ENCODE measurements around the gene NSA2. TPM values are rescaled to one million over a fixed set of nuclear protein-coding genes. Genes with fewer than 3 reads are reported as not detected.

The NSA2 gene
- total RNA-seq, 2 experiments from 2014 or later = 124 to 126 TPM

Other genes starting within 250 kb of the NSA2 start
- under 1 TPM; 0.78 to 0.96 TPM for gene ENC1, start 126.5 kb upstream of the NSA2 start, total RNA-seq
- gene HEXB, start 82.0 kb upstream of the NSA2 start, total RNA-seq = 10 to 100 TPM; 68.5 to 70.6 TPM
- 10 to 100 TPM; 24.0 to 26.2 TPM for gene GFM2, start 132 bp upstream of the NSA2 start, total RNA-seq
- 10 to 100 TPM; 10.2 to 11.6 TPM for gene FAM169A, start 99.1 kb downstream of the NSA2 start, total RNA-seq

Data from activated naive CD8-positive, alpha-beta T cell treated with anti-CD3 and anti-CD28 coated beads, Interleukin-2, amount 10 ng/mL, durations not matched to agents 7 days and 5 days (primary cell).